ENCODE data around the gene DCST1.
A peak's percentile ranks its signal among the peaks of the same experiment; 100 is the strongest.

The DCST1 gene

DNA sequence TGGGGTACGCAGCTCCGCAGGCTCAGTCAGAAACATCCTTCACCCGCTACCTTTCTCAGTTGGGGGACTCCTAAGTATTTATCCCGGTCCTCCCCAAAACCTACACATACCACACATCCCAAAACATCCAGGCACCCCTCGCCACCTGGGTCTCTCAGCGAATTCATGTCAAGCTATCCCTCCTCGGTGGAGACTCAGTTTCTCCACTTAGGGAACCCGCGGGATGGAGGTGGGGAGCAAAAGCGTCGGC, 32.3 kb upstream of the DCST1 start:
- no peak for DNase-seq

DNA sequence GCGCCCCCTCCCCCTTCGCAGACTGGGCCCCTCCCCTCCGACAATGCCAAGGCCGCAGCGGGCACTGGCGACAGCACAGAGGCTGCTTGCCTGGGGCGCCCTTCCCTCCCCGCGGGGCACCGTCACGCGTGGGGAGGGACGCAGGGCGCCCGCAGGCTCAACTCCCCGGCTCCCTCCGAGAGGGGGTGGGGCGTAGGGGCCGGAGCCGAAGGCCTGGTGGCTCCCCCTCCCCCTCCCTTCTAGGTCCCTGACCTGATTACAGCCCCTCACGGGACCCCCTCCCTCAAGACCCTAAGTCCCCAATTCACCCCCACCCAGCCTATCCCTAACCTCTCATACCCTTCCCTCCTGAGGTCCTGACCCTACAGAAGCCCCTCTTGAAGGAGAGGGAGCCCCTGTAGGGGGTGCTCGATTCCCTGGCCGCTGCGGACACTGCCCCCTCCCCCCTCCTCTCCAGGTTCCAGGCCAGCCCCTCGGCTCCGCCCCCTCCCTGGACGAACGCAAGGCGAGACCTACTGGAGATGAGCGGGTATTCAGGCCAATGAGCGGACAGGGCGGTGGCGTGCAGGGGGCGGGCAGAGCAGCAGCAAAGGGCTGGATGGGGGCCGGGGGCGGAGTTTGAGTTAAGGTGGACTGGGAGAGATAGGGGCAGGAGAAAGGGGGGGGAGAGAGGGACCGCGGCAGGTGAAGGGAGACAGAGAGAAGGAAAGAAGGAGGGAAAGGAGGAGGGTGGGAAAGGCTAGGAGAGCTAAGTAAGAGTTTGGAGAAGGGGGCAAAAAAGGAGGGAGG, 31.8 kb upstream of the DCST1 start:
- DNase-seq = peak; percentile 94

DNA sequence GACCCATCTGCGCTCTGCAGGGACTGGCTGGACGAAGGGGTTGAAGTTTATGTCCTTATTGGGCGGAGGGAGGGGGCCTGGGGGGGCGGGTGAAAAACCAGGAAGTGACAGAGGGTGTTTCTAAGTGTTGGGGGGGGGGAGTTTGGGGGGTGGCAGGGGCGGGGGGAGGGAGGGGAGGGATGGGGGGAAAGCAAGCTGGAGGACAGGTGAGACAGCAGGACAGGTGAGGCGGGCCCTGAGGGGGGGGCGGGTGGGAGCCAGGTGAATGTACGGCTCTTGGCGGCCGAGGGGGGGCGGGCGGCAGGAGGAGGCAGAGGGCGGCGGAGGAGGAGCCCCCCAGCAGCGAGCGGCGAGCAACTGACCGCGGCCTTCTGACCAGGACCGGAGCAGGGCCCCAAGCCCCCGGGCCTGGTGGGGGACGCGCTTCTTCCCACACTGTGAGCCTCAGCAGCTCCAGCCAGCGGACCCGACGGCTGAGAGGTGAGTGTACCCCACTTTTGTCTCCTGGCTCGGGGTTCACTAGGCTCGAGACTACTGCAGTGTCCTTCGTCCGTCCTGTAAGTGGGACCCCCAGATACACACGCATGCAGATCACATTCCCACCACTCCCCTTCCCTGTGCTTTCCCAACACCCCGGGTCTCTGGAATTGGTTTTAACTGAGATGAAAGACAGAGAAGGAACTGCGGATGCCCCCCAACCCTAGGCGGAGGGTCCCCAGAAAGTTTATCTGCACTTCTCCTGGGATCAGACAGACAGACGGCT, 31.0 kb upstream of the DCST1 start, which contains the start of gene ZBTB7B:
Gene ZBTB7B, plus strand, starts transcription at position 339 of the 763 bp plus-strand sequence. CDS start 11,859 bp downstream, outside the sequence.
- no peak for DNase-seq

DNA sequence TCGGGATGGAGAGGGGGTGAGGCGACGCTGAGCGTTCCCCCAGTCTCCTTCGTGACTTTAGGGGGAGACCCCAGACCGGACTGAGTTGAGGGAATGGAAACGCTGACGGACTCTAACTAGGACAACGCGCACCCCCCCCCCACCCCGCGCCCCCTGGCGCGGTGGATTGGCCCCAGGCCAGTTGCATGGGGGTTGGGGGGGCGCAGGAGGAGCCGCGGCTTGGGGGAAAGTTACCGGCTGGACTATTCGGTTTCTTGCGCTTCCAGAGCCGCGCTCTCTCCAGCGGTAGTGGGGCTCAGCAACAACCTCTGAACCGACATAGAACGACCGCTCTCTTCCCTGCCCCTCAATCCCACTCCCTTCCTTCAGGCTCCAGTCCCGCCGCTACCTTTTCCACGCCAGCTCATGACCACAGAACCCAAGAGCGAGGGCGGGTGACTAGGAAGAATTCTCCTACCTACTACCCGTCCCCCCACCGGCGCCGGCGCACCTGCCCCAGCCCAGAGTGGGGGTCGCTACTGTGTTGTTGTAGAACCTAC, 30.3 kb upstream of the DCST1 start:
- DNase-seq = no peak

DNA sequence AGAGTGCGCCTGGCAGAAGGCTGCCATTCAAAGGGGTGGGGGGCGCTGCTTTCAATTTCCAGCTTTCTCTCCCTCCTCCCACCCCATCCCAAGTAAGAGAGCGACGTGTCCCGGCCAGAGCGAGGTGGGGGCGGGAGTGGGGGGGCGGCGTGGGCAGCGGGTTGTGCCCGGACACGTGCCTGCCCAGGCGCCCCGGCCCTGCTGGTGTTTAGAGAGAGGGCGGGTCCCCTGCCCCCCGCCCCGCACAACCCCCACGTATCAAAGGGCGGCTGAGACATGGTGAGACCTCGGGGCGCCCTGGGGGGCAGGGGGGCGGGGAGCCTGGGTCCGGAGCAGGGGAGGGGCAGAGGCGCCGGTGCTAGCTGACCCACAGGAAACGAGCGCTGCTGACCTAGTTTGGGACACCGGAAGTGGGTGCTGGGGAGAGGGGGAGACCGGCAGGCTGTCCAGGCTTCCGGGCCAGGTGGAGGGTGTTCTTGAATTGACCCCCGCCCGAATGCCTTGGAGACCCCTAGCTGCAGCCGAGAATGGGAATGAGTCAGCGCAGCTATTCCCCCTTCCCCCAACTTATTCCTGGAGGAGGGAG, 29.8 kb upstream of the DCST1 start:
- no peak for DNase-seq

DNA sequence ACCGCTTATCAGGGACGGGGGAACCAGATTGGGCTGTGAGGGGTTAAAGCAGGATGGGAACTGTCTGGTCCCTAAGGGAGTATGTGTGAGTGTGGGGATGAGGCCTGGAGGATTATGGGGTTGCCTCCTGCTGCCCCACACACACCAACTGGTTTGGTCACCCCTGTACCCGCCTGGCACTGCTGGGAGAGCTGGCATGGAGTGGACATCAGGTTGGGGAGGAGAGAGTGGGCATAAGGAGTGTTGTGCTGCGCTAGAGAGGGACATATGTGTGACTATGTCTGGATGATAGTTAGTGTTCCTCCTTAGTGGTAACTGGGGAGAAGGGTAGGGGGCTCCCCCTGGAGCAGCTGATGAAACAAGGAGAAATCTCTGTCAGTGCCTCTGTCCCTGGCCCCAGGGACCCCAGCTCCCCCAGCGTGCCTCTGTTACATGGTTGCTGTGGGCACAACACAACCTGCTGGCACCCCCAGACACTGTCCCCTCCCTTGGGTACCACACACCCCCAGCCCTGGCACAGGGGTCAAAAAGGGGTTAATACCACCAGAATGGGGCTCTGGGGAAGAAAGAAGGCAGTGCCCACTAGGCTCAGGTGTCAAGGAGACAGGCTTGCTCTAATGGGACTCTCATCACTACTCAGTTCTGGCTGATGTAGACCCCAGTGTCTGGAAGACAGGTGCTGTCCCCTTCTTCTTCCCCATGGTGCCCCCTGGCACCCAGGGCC, 29.1 kb upstream of the DCST1 start:
- no peak for DNase-seq

DNA sequence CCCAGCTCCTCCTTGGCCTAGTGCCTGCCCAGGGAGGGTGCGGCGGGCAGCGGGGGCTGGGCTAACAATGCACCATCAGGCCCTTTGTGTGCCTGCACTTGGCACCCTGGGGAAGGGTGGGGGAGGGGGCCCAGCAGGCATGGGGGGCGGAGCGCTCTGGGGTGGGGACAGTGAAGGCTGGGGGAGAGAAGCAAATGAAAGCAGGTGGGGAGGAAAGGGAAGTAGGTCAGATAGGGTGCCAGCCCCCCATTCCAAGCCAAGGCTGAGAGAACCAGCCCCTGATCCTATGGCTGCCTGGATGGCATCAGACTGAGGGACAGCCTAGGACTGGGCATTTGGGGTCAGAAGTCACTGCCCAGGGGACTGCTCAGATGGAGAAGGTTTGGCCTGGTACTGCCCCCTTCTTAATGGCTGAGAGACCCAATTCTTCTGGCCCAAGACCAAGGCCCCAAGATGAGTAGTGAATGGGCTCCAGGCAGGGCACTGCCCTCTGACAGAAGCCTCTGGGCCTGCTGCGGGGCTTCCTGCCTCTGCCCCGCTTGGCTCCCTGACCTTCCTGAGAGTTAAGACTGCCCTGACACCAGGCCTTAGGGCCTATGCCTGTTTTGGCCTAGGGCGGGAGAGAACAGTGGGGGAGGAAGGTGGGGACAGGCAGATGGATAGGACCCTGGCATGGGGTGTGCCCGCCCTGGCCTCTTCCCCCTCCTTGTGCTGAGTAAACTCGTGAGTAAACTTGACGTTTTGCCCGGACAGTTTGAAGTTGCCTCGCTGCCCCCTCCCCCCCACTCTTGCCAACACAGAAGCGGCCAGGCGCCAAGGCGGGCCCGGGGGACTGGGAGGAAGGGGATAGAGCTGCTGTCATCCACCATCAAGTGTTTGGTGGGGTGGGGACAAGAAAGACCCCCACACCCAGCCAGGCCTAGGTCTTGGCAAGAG, 28.3 kb upstream of the DCST1 start:
- no peak for DNase-seq

DNA sequence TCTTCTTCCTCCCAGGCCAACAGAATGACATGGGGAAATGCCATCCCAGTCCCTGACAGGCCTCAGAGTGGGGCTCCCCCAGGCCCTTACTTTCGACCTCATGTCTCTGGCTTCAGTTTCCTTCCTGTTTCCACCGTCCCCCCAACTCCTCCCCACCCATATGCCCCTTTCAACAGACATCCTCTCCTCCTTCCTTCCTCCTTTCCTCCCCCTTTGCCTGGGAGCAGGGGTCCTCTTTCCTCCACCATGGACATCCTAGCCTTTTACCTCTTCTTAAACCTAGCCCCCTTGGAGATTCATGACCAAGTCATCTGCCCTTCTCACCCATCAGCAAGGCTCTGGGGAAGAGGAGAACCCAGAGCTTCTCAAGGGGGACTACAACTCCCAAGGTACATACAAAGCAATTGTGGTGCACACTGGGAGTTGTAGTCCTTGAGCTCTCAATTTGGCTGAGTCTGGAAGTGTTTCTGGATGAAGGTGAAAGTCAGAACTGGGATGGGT, 27.0 kb upstream of the DCST1 start:
- DNase-seq = no peak

DNA sequence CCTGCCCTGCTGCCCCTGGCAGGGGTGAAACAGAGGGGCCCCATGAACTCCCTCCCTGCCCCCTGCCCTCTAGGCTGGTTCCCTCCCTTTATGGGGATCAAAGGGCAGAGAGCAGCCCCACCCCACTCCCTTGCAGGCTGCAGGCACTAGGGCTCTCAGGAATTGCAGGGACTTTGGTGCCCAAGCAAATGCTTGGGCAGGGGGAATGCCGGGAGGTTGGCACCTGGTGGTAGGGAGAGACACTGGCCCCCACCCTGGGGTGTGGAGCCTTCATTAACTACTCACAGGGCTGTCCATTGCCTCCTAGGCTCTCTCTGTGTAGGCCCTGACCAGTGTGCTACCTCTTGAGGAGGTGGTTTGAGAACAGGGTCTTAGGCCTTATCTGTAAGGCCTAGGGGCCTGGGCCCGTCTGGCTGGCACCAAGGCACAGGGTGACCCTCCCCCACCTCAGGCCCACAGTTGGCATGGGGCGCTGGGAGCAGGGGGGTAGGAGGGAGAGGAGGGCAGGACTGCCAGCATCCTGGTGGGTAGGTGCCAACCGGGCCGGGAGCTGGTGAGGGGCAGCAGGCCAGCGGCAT, 26.3 kb upstream of the DCST1 start:
- DNase-seq = no peak

DNA sequence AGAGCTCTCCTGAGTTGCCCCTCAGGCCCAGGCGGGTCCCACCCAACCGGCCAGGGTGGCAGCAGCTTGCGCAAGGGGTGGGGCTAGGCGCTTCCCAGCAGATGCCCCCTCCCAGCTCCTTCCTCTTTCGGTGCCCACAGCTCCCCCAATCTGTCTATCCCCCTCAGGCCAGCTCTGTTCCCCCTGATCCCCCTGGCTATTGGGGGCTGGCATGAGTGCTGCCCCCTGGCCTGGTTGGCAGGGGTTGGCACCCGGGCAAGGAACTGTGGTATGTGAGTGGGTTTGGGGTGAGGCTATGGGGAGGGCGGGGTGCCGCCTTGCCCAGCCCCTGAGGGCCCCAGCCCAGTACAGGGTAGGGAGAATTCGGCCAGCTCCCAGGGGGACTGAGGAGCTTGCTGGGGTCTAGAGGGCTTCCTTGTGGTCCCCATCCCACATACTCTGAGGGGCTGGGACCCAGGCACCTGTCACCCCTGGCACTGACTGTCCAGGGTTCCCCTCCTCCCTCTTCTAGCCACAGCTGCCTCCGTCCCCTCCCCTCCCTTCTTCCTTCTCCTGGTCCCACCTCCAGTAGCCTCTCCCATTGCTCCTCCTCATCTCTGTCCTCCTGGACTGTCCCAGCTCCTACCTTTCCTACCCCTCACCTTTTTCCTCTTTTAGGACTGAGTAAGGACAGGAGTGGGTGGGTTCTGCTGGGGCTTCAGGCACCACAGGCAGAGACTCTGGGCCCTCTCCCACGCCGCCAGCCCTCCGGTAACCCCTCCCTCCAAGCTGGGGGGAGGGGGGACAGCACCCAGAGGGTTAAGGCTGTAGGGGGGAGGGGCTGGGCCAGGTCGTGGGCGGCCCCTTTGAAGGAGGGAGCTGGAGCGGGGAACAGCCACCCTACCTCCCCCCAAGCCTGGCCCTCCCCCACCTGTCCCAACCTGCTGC, 25.3 kb upstream of the DCST1 start:
- no peak for DNase-seq

DNA sequence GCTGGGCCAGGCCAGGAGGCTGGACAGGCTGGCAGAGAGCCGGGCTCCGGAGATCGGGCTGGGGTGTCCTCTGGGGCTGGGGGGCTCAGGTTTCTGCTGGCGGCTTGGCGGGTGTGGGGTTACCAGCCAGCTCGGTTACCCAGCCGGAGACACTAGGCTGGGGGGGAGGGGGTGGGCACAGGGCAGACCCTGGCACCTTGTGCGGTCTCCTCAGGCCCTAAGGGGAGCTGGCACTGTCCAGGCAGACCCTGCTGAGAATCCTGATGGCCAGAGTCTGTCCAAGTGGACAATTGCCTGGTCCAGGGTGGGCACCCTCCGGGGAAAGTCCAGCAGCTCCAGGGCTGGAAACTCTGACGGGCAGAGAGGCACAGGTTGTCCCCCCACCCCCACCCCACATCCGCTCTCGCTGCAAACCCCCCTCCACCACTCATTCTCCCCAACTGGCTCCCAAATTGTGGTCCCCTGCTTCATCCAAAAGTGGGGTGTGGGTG, 24.4 kb upstream of the DCST1 start:
- DNase-seq = no peak

DNA sequence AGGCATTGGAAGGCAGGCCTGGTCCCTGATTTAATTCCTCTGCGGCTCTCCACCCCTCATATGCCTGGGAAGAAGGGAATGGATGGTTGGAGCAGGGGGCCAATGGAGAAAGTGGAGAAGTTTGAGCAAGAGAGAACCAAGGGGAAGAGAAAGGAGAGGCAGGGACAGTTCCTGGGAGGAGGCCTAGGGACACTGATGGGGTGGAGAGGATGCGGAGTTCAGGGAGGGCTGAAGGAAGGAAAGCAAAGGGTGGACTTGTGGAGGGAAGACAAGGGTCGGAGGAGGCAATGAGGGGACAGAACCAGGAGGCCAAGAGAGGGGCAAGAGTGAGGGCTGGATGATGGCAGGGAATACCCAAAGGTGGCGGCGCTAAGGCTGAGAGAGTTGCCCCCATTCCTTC, 23.9 kb upstream of the DCST1 start:
- no peak for DNase-seq

DNA sequence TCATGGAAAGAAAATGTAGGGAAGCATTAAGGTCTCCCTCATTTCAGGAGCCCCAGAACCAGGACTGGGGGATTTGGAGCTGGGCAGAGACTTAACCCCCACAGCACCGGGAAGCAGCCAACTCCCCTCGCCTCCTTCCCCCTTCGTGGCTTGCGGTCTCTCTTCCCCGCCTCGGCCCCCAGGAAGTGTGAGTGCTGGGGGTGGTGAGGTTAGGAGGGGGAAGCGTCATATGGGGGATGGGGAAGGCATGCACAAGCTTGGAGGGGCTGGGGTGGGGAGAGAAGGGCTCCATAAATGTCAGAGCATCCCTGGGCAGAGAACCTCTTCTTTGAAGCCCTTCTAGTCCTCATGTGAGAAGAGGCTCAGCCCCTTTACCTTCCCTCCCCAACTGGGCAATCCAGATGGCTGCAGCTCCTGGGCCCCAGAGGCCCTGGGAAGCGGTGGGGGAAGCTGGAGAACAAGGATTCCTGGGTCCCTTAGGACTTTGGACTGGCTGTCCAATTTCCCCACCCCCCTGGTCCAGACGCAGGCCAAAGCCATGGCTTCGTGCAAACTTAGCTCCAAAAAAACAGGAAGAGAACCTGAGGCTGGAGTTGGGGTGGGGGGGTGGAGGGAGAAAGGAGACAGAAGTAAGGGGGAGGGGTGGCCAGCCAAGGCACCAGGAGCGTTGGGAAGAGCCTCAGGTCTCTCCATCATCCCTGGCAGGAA, 23.3 kb upstream of the DCST1 start:
- no peak for DNase-seq

DNA sequence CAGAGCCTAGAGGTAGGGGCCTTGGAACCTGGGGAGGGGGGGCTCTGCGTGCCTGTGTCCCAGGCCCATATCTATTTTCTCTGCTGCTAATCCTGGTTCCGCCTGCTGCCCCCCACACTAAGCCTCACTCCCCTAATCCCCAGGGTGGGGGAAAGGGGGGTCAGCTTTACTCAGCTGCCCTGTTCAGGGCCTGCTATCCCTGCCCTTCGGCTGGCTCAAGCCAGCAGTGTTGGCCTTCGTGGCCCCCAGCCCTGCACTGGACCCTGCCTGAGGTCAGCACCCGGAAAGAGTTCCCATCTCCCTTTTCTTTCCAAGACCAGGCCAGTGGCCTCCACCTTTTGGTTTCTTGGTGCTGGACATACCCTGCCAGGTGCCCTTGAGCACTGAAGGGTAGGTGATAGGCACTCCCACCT, 22.6 kb upstream of the DCST1 start:
- DNase-seq = no peak

DNA sequence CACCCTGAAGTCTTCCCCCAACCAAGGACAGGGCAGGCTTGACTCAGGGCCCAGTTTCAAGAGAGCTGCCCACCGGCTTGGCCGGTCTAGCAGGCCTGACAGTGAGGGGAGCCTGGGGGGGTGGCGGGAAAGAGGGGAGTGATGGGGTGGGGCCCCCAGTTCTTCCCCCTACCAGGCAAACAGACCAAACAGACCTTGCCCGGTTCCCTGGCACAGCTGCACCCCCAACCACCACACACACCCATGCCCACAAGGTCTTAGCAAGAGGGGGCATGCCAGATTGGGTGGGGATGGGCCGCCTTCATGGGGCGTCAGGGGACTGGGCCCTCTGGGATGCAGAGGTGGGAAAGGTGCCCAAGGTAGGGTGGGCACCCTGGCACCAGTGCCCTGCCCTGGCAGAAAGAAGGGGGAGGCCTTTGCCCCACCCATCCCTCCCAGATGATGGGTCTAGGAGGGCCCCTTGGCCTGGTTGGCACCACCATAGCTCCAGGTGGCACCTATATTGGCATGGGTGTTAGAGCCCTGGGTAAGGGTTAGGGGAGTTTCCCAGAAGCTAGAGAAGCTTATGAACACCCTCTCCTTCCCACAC, 22.1 kb upstream of the DCST1 start:
- no peak for DNase-seq

DNA sequence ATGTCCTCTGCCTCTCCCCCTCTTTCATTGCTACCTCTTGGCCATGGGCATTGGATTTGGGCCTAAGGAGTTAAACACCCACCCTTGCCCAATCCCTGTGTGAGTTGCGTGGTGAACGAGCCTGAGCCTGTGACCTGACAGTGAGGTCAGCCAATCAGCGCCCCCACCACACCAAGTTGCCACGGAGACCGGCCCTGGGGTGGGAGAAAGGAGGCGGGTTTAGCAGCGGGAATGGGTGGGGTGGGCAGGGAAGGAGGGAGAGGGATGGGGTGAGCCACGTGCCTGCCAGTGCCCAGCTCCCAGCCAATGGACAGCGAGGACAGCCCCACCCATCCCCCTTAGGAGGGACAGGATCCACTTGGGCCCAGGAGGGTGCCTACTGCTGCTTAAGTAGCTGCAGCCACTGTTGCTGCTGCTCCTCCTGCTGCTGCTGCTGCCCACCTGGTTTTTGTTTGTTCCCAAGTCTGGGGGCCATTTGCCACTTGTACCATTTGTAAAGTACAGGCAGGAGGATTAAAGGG, 21.5 kb upstream of the DCST1 start:
- DNase-seq = no peak

DNA sequence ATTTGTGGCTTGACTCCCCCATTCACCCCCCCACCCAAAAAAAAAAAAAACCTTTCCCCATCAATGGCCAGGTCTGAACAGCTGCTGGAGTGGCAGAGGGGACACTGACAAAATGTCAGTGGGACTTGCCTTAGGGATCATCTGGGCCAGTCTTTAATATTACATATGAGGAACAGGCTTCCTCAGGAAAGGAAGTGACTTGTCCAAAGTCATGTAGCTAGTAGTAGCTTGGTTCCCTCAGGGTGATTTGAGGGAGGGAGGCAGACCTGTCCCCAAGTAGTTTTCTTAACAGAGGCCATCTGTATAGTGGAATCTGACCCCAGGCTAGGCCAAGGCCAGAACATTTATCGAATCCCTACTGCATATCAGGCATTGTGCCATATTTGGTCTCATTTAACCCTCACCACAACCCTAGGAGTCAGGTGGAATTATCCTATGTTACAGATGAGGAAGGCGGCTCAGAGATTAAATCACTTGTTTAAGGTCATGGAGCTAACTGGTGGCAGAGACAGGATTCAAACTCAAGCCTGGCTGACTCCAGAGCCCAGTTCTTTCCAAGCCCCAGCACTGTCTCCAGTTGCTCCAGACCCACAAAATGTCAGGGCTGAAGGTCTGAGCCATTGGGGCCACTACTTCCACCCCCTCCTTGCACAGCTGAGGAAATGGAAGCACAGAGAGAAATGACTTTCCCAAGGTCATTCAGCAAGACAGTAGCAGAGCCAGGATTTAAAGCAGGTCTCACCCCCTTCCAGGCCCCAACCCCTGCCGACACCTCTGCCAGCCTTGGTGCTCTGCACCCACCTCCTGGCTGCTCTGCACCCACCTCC, 20.6 kb upstream of the DCST1 start:
- no peak for DNase-seq

DNA sequence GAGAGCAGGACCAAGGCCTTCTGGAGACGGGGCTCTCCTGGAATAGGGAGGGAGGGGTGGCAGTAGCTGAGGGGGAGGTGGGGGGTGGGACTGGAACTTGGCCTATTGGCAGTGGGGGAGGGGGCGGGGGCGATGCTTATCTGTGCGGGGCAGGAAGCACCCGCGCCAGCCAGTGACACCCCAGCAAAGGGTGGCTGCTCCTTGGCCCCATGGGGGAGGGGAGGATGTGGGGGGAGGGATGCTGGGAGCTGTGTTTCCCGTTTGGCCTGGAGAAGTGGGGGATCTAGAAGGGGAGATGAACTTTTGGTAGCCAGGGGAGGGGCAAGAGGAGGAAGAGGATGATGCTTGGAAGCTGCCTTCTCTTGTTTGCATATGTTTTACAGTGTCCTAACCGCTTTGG, 20.0 kb upstream of the DCST1 start:
- DNase-seq = no peak

Data from GOT3 (cell line).